ENCODE results near the gene DDX24. TPM values are rescaled to one million over a fixed set of nuclear protein-coding genes. Genes with fewer than 3 reads are reported as not detected.
A peak's percentile ranks its signal among the peaks of the same experiment; 100 is the strongest.

DDX24 gene
- 207 TPM for polyA plus RNA-seq

DNA sequence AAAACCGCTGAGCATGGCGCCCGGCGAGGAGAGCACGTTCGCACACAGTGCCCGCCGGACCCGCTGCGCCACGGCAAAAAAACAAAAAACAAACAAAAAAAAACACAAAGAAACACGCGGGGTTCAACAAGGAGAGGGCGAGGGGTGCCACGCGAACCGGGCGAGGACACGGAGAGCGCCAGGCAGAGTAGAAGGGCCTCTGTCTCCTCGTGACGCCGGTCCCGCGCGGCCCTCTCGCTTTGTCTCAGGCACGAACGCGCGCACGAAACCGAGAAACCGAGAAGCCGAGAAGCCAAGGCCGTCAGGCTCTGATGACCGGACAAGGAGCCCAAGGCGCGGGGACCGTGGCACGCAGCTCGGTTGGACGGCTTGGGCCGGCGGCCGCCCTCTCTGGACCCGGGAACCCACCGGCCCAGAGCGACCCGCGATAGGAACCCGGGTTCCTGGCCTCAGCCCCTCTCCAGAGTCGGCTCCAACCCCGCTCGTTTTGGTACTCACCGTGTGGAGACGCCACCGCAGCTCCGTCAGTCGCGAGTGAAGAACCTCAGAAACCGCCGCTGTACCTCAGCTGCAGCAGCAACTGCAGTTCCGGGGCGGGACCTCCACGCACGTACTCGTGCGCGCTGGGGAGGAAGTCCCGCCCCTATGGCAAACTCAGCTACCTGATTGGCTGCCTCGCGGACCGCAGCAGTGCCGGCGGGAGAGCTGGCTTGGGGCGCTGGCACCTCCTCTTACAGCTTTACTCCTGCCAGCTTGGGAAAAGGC, at the start of gene DDX24, which contains the start of gene IFI27L1:
Gene DDX24 (minus strand): TSS at position 582 of the 765 bp plus-strand sequence. CDS start 1,460 bp downstream, outside the sequence.
Gene IFI27L1 (plus strand): TSS at position 690 of the 765 bp plus-strand sequence. CDS start 15,628 bp downstream, outside the sequence.
- H3K27me3 Mint-ChIP-seq = no peaks in the 10 kb centered on the region
- H3K4me1 Mint-ChIP-seq = peaks cover 31 to 36% (median 31%) of the 10 kb centered on the region in 3 donors
- no peaks in the 10 kb centered on the region for H3K9me3 Mint-ChIP-seq
- H3K27ac Mint-ChIP-seq = peak within 1 kb of the TSS; percentile 88 to 100 (median 98)
- peaks cover 15% of the 10 kb centered on the region for H3K36me3 Mint-ChIP-seq
- H3K4me3 Mint-ChIP-seq = peak within 1 kb of the TSS; percentile 98 to 99 (median 99)

GRCh38 chr14:94129758-94130414, 48.9 kb upstream of the DDX24 start:
- Mint-ChIP-seq H3K27ac (peak overlapping the region in 2 of 3 donors; percentile 33 to 83), H3K27me3 (peaks cover 2% of the 10 kb centered on the region), H3K4me3 (peak overlapping the region; percentile 88 to 98 (median 94)), H3K4me1 (peaks cover 11 to 14% (median 13%) of the 10 kb centered on the region in 3 donors), H3K9me3 (peaks cover 0 to under 1% (median 0%) of the 10 kb centered on the region in 3 donors), H3K36me3 (no peaks in the 10 kb centered on the region)

DNA sequence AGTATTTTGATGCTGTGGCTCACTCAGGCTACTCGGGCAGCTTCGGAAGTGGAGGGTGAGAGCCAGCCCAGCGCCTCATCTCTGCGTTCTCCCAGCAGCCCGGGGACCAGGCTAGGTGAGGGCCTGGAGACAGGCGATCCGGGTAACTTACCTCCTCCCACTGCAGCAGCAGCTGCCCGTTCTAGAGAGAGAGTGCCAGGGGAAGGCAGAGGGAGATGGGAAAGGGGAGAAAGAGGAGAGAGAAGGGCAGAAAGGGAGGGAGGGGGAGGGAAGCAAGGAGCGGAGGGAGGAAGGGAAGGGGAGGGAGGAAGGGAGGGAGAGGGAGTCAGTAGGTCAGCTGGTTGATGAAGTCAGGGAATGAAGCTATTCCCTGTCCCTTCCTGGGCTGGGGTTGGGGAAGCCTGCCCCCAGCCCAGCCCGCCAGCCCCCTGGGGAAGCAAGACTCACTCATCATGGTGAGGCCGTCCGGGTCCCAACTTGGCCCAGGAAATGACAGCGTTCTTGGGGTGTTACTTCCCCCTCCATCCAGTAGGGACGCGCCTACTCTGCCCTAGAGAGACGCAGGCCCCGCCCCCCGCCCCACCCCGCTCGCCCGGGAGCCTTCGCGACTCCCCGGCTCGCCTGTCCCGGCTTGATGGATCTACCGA, 48.2 kb upstream of the DDX24 start, which contains the start of gene IFI27L2:
Gene IFI27L2 (minus strand): TSS at position 494 of the 647 bp plus-strand sequence. CDS start 40 bp downstream, at position 454.
- peak within 1 kb of the TSS in 2 of 3 donors; percentile 33 to 83 for H3K27ac Mint-ChIP-seq
- peaks cover 2% of the 10 kb centered on the region for H3K27me3 Mint-ChIP-seq
- H3K4me3 Mint-ChIP-seq = peak within 1 kb of the TSS; percentile 88 to 98 (median 94)
- H3K4me1 Mint-ChIP-seq = peaks cover 11 to 14% (median 13%) of the 10 kb centered on the region in 3 donors
- H3K36me3 Mint-ChIP-seq = no peaks in the 10 kb centered on the region
- no peaks in the 10 kb centered on the region for H3K9me3 Mint-ChIP-seq

DNA sequence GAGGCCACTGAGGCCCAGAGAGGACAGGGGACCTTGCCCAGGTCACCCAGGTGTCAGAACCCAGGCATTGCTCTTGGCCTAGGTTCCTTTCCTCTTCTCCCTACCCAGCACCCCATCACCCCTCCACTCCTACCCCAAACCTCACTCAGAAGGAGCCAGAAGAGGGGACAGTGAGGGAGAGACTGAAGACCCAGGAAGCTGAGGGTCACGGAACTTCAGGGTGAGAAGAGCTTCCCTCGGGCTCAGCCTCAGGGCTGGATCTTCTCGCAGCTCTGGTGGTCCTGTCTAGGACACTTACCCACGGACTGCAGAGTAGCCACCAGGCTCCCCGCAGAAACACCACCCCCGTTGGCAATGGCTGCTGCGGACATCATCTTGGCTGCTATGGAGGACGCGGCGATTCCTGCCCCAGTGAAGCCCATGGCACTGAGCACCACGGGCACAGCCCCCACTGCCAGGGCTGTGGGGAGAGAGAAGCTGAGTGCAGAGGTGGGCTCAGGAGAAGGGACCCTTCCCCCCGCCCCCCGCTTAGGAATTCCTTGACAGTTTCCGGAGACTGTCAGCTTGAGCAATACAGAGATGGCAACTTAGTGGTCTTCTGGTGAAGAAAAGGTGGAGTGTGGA, 47.3 kb upstream of the DDX24 start:
- H3K4me3 Mint-ChIP-seq = peak overlapping the region; percentile 88 to 98 (median 94)
- no peaks in the 10 kb centered on the region for H3K27me3 Mint-ChIP-seq
- H3K4me1 Mint-ChIP-seq = peaks cover 11 to 14% (median 13%) of the 10 kb centered on the region in 3 donors
- peak overlapping the region in 2 of 3 donors; percentile 23 to 24 for H3K27ac Mint-ChIP-seq
- H3K9me3 Mint-ChIP-seq = no peaks in the 10 kb centered on the region
- H3K36me3 Mint-ChIP-seq = no peaks in the 10 kb centered on the region

- H3K4me1 Mint-ChIP-seq = peaks cover 11 to 14% (median 13%) of the 10 kb centered on the region in 3 donors
- H3K27ac Mint-ChIP-seq = no peak overlapping the region
- peak overlapping the region in 1 of 4 donors; percentile 10 for H3K4me3 Mint-ChIP-seq
- H3K9me3 Mint-ChIP-seq = no peaks in the 10 kb centered on the region
- peaks cover 1% of the 10 kb centered on the region for H3K36me3 Mint-ChIP-seq
- no peaks in the 10 kb centered on the region for H3K27me3 Mint-ChIP-seq
Measured at GRCh38 chr14:94127330-94127729, 46.3 kb upstream of the DDX24 start.

DNA sequence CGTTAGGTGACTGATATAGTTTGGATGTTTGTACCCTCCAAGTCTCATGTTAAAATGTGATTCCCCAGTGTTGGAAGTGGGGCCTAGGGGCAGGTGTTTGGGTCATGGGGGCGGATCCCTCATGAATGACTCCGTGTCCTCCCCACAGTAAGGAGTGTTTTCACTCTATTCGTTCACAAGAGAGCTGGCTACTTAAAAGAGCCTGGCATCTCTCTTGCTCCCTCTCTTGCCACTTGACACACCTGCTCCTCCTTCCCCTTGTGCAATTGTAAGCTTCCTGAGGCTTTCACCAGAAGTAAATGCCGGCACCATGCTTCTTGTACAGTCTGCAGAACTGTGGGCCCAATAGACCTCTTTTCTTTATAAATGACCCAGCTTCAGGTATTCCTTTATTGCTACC, 45.8 kb upstream of the DDX24 start:
- Mint-ChIP-seq H3K27ac (no peak overlapping the region), H3K27me3 (no peaks in the 10 kb centered on the region), H3K9me3 (no peaks in the 10 kb centered on the region), H3K36me3 (peaks cover 5% of the 10 kb centered on the region), H3K4me3 (peak overlapping the region in 1 of 4 donors; percentile 10), H3K4me1 (peaks cover 11 to 13% (median 11%) of the 10 kb centered on the region in 3 donors)

DNA sequence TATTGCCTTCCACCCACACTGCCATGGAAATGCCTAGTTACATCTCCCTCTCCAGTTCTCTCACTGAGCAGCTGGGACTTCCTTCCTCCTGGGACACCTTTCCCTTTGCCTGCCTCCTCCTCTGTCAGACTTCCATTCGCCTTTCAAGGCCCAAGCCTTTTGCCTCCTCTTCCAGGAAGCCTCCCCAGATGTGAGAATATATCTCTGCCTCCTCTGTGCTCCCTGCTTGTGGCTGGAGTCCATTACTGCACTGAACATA, 45.3 kb upstream of the DDX24 start:
- Mint-ChIP-seq H3K4me3 (no peak overlapping the region), H3K9me3 (no peaks in the 10 kb centered on the region), H3K4me1 (peaks cover 11 to 13% (median 11%) of the 10 kb centered on the region in 3 donors), H3K36me3 (peaks cover 7% of the 10 kb centered on the region), H3K27ac (no peak overlapping the region), H3K27me3 (peaks cover 4% of the 10 kb centered on the region)

DNA sequence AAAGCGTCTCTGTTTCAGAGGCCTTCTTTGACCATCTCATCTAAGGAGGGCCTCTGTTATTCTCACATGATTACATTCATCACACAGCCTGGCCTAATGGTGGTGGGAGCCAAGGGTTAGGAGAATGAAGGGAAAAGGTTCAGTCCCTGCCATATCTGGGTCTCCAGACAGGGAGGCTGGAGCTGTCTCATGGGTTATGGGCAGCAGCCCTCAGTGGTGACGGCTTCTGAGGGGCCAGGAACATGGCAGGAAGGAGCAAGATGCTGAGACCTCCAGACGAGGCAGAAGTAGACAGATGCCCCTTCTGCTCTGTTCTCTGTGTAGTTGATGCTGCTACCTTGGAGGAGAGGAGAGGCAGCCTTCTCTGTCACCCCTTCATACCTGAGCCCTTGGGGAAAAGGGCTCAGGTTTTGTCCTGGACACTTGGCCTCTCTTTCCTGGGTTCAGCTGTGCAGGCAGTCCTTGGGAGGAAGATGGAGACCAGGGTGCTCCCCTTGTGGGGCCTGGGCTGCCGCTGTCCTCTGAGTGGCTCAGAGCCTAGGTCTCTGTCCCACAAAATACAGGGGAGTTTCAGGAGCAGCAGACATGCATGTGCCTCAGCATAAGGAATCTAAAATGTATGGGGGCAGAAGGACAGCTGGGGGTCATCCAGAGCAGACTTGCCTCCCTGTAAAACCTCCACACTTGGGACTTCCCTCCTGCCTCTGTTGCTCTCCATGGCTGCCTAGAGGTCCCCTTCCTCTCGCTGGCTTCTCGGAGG, 44.8 kb upstream of the DDX24 start:
- Mint-ChIP-seq H3K4me1 (peaks cover 11 to 13% (median 11%) of the 10 kb centered on the region in 3 donors), H3K36me3 (peaks cover 7% of the 10 kb centered on the region), H3K9me3 (peaks cover 0 to 4% (median 0%) of the 10 kb centered on the region in 3 donors), H3K27me3 (peaks cover 8% of the 10 kb centered on the region), H3K4me3 (no peak overlapping the region), H3K27ac (no peak overlapping the region)

- Mint-ChIP-seq H3K9me3 (peaks cover 0 to 10% (median 3%) of the 10 kb centered on the region in 3 donors), H3K27ac (no peak overlapping the region), H3K4me1 (peaks cover 4 to 9% (median 5%) of the 10 kb centered on the region in 3 donors), H3K36me3 (peaks cover 7% of the 10 kb centered on the region), H3K4me3 (peak overlapping the region in 1 of 4 donors; percentile 48), H3K27me3 (peaks cover 15% of the 10 kb centered on the region)
Measured at GRCh38 chr14:94124582-94125377, 43.8 kb upstream of the DDX24 start.

DNA sequence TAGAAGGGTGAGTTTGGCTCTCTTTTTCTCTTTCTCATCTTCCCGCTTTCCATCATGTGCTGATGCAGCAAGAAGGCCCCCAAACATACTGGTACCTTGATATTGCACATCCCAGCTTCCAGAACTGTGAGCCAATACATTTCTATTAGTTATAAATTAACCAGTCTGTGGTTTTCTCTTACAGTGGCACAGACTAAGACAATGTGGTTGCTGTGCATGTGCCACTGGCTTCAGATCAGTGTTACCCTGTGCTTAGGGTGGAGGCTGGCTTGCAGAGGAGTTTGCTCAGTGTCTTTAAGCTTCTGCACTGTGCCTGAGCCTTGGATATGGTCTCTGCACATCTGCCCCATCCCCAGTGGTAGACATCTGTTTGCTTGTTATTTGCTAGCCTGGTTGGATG, 42.9 kb upstream of the DDX24 start:
- Mint-ChIP-seq H3K4me3 (no peak overlapping the region), H3K36me3 (peaks cover 7% of the 10 kb centered on the region), H3K27me3 (peaks cover 15% of the 10 kb centered on the region), H3K9me3 (peaks cover 0 to 15% (median 3%) of the 10 kb centered on the region in 3 donors), H3K27ac (no peak overlapping the region), H3K4me1 (peaks cover 0 to 5% (median 4%) of the 10 kb centered on the region in 3 donors)

- Mint-ChIP-seq H3K36me3 (peaks cover 7% of the 10 kb centered on the region), H3K9me3 (peaks cover 0 to 15% (median 3%) of the 10 kb centered on the region in 3 donors), H3K27ac (no peak overlapping the region), H3K27me3 (peaks cover 15% of the 10 kb centered on the region), H3K4me3 (no peak overlapping the region), H3K4me1 (no peaks in the 10 kb centered on the region)
Measured at GRCh38 chr14:94123296-94123695, 42.3 kb upstream of the DDX24 start.

DNA sequence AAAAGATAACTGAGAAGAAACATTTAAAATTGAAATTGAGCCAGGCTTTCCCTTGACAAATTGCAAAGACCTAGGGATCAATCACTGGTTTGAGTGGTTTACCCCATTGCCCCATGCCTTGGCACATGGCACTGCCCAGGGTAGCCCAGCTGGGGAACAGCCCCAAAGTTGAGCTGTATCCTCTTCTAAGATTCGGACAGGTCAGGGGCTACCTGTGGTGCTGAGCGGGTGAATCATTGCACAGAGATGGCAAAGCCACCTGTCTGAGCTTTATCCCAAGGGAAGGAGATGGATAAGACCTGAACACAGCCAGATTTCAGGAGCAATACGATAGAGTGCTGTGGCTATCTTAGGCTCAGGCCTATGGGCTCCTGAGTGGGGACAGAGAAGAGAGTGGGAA, 41.4 kb upstream of the DDX24 start:
- Mint-ChIP-seq H3K9me3 (peaks cover 0 to 15% (median 3%) of the 10 kb centered on the region in 3 donors), H3K27me3 (peaks cover 15% of the 10 kb centered on the region), H3K4me1 (no peaks in the 10 kb centered on the region), H3K4me3 (no peak overlapping the region), H3K36me3 (peaks cover 7% of the 10 kb centered on the region), H3K27ac (no peak overlapping the region)

GRCh38 chr14:94121485-94121884, 40.5 kb upstream of the DDX24 start:
- peaks cover 7% of the 10 kb centered on the region for H3K36me3 Mint-ChIP-seq
- H3K9me3 Mint-ChIP-seq = peaks cover 0 to 15% (median 3%) of the 10 kb centered on the region in 3 donors
- H3K27ac Mint-ChIP-seq = no peak overlapping the region
- H3K4me1 Mint-ChIP-seq = no peaks in the 10 kb centered on the region
- peaks cover 15% of the 10 kb centered on the region for H3K27me3 Mint-ChIP-seq
- H3K4me3 Mint-ChIP-seq = no peak overlapping the region
